ENCODE results near the gene RTBDN. TPM values are rescaled to one million over a fixed set of nuclear protein-coding genes. Genes with fewer than 3 reads are reported as not detected.
A peak's percentile ranks its signal among the peaks of the same experiment; 100 is the strongest.

The RTBDN gene
- total RNA-seq, 1 experiment from 2014 or later, result 25.1 TPM

DNA sequence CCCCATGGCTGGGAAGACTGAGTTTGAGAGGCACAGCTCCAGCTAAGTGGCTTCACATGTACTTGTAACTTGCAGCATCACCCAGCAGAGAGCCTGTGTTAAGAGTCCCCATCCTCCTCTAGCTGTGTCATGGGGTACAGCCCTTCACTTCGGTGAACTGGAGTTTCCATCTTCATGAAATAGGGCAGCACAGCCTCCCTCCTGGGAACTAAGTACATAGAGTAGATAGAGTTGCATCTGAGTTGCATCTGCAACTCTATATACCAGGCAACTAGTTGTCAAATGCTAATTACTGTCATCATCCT is 34.0 kb downstream of the RTBDN start (continued):
- TF ChIP-seq, protein P1, sequence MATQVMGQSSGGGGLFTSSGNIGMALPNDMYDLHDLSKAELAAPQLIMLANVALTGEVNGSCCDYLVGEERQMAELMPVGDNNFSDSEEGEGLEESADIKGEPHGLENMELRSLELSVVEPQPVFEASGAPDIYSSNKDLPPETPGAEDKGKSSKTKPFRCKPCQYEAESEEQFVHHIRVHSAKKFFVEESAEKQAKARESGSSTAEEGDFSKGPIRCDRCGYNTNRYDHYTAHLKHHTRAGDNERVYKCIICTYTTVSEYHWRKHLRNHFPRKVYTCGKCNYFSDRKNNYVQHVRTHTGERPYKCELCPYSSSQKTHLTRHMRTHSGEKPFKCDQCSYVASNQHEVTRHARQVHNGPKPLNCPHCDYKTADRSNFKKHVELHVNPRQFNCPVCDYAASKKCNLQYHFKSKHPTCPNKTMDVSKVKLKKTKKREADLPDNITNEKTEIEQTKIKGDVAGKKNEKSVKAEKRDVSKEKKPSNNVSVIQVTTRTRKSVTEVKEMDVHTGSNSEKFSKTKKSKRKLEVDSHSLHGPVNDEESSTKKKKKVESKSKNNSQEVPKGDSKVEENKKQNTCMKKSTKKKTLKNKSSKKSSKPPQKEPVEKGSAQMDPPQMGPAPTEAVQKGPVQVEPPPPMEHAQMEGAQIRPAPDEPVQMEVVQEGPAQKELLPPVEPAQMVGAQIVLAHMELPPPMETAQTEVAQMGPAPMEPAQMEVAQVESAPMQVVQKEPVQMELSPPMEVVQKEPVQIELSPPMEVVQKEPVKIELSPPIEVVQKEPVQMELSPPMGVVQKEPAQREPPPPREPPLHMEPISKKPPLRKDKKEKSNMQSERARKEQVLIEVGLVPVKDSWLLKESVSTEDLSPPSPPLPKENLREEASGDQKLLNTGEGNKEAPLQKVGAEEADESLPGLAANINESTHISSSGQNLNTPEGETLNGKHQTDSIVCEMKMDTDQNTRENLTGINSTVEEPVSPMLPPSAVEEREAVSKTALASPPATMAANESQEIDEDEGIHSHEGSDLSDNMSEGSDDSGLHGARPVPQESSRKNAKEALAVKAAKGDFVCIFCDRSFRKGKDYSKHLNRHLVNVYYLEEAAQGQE (IDR thresholded peaks at IDR 0.05; ENCODE audit: low read depth), result no peak
- no peak for TF ChIP-seq FOSL1 (IDR thresholded peaks at IDR 0.05; ENCODE audit: low read depth)
- no peak for TF ChIP-seq EZH2 (IDR thresholded peaks at IDR 0.05)
- no peak for TF ChIP-seq POLR2AphosphoS5 (IDR thresholded peaks at IDR 0.05; ENCODE audit: low read depth, low read length)
- no peak for TF ChIP-seq SP1 (IDR thresholded peaks at IDR 0.05; ENCODE audit: low read depth)

GRCh38 chr19:12799742-12800465 is 34.5 kb downstream of the RTBDN start:
- BruUV-seq (replicated peaks), result no TSS peak
- no peaks in the 10 kb centered on the region for H3K9me2 ChIP-seq (ENCODE audit: insufficient read depth)

More at GRCh38 chr19:12799742-12800465, 34.5 kb downstream of the RTBDN start:
- H3K4me1 ChIP-seq (ENCODE audit: control insufficient read depth in 1 of 2, insufficient read depth in 2 of 2, low read length in 2 of 2), result peaks cover 23 to 46% of the 10 kb centered on the region in 2 experiments
- intact Hi-C loops (cut with micrococcal nuclease), result loop anchor here (5.0 kb wide), 1 partner anchor 37 kb away; the partner anchor contains the start of gene MAST1
- no peaks in the 10 kb centered on the region for H3K9me3 ChIP-seq (ENCODE audit: control insufficient read depth in 1 of 2, insufficient read depth in 1 of 2, low read depth in 1 of 2, low read length in 2 of 2)
- peaks cover 25% of the 10 kb centered on the region for H3K79me2 ChIP-seq (ENCODE audit: insufficient read depth, low read length)
- peaks cover 4 to 19% of the 10 kb centered on the region in 2 experiments; a peak in 3 of 4 replicates for H3K36me3 ChIP-seq (ENCODE audit: control insufficient read depth in 1 of 2, insufficient read depth in 2 of 2, low read length in 2 of 2)
- ChIA-PET CTCF (interaction anchor here (0.9 to 6.4 kb wide), 2 partner anchors 23 to 40 kb away, joined by 3 to 87 read pairs; no protein-coding TSS in a partner anchor), POLR2A (interaction anchor here (1.0 to 1.8 kb wide), 4 partner anchors 8 to 63 kb away, joined by 3 to 5 read pairs (median 4); partner anchors contain the start of genes GET3 and JUNB), RAD21 (ENCODE audit: low non-redundant PET in 1 of 2, low total read pairs in 2 of 2, uncharacterized antibody in 2 of 2, unreplicated experiment in 2 of 2) (no interaction called here)
- H4K20me1 ChIP-seq (ENCODE audit: insufficient read depth), result no peaks in the 10 kb centered on the region
- H3K9ac ChIP-seq (ENCODE audit: low read length), result peak overlapping the region; percentile 94; the same call in 1 of the 2 replicates
- no peak for DNase-seq (ENCODE audit: low read depth, low spot score)
- peak overlapping the region; percentile 93 to 97 for H3K4me3 ChIP-seq (replicated peaks in 1 of 2; ENCODE audit: low read depth in 1 of 2, low read length in 2 of 2)
- TF ChIP-seq ELF1 (IDR thresholded peaks at IDR 0.05; ENCODE audit: borderline replicate concordance, low read depth) (no peak), EZH2 (IDR thresholded peaks at IDR 0.05) (no peak), SP1 (IDR thresholded peaks at IDR 0.05; ENCODE audit: low read depth) (no peak), ZFX (IDR thresholded peaks at IDR 0.05) (no peak), POLR2AphosphoS5 (IDR thresholded peaks at IDR 0.05; ENCODE audit: low read depth, low read length) (no peak), SIN3A (IDR thresholded peaks at IDR 0.05; ENCODE audit: low read depth) (no peak), EGR1 (IDR thresholded peaks at IDR 0.05; ENCODE audit: low read depth) (no peak), EZH2phosphoT487 (IDR thresholded peaks at IDR 0.05; ENCODE audit: borderline replicate concordance) (no peak), MAX (IDR thresholded peaks at IDR 0.05) (no peak), SRF (IDR thresholded peaks at IDR 0.05; ENCODE audit: low read depth) (no peak)
- TF ChIP-seq, protein P2, sequence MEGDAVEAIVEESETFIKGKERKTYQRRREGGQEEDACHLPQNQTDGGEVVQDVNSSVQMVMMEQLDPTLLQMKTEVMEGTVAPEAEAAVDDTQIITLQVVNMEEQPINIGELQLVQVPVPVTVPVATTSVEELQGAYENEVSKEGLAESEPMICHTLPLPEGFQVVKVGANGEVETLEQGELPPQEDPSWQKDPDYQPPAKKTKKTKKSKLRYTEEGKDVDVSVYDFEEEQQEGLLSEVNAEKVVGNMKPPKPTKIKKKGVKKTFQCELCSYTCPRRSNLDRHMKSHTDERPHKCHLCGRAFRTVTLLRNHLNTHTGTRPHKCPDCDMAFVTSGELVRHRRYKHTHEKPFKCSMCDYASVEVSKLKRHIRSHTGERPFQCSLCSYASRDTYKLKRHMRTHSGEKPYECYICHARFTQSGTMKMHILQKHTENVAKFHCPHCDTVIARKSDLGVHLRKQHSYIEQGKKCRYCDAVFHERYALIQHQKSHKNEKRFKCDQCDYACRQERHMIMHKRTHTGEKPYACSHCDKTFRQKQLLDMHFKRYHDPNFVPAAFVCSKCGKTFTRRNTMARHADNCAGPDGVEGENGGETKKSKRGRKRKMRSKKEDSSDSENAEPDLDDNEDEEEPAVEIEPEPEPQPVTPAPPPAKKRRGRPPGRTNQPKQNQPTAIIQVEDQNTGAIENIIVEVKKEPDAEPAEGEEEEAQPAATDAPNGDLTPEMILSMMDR (IDR thresholded peaks at IDR 0.05 in 2 of 3, conservative IDR thresholded peaks at IDR 0.05 in 1 of 3; ENCODE audit: borderline replicate concordance in 1 of 3, insufficient read depth in 1 of 3, low read depth in 2 of 3, low read length in 2 of 3), result no peak
- TF ChIP-seq, protein P1 (IDR thresholded peaks at IDR 0.05; ENCODE audit: low read depth), result no peak
- peak overlapping the region; percentile 86; the same call in 1 of the 2 replicates for H3K27ac ChIP-seq (ENCODE audit: low read depth, low read length)
- H3K4me2 ChIP-seq (ENCODE audit: low read length), result peak overlapping the region; percentile 100
- ATAC-seq, result no peak
- no peak overlapping the region for H2AFZ ChIP-seq (ENCODE audit: low read depth, low read length, poor library complexity, severe bottlenecking)
- H3K27me3 ChIP-seq (ENCODE audit: insufficient read depth, low read length), result no peaks in the 10 kb centered on the region

All from HCT116 (cell line).